ENCODE measurements around the gene SRSF1. TPM values are rescaled to one million over a fixed set of nuclear protein-coding genes. Genes with fewer than 3 reads are reported as not detected.

The SRSF1 gene
- total and polyA plus RNA-seq, 11 donors, result 48.2 to 129 (median 99.7) TPM

DNA sequence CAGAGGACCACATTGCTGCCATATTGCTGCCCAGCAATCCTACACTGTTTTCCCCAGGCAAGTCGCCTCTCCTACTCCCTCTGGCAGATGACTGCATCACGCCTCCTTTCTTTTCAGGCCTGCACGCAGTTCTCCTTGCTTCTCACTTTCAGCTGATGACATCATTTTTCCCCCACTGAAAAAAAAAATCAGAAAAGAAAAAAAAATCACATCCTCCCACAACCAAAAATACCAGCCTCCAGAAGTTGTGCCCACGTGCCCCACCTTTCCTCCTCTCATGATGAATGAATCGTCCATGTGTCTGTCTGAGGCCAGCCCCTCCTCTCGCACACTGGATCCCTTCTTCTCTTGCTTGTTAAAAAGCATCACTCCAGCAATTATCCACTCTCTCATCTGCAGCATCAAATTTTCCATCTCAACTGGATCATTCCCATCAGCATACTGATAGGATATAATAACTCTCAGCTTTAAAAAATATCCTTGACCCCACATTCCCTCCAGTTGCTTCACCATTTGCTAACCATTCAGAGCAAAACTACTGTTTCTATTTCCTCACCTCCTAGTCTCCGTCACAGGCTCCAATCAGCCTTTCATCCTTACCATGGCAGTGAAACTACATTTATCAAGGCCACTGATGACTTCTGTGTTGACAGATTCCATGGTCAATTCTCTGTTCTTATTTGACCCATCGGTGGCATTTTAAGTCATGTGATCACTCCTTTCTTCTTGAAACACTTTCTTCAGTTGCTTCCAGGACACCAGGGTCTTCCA lies 46.1 kb upstream of the SRSF1 start:
- H3K27me3 ChIP-seq, result no peaks in the 10 kb centered on the region
- H3K36me3 ChIP-seq, result no peaks in the 10 kb centered on the region
- ATAC-seq (no peak), DNase-seq (no peak)
- WGBS, 4 donors, result 59 to 69% (median 63%) methylated on average over 8 of the region's 8 CpGs
- intact Hi-C loops (cut with DNase I), result no loop called here
- H3K27ac ChIP-seq, result no peak overlapping the region
- H3K9me3 ChIP-seq, result no peaks in the 10 kb centered on the region
- no peaks in the 10 kb centered on the region for H3K4me1 ChIP-seq
- no peak for TF ChIP-seq POLR2A (IDR thresholded peaks at IDR 0.05)
- TF ChIP-seq, protein P1, sequence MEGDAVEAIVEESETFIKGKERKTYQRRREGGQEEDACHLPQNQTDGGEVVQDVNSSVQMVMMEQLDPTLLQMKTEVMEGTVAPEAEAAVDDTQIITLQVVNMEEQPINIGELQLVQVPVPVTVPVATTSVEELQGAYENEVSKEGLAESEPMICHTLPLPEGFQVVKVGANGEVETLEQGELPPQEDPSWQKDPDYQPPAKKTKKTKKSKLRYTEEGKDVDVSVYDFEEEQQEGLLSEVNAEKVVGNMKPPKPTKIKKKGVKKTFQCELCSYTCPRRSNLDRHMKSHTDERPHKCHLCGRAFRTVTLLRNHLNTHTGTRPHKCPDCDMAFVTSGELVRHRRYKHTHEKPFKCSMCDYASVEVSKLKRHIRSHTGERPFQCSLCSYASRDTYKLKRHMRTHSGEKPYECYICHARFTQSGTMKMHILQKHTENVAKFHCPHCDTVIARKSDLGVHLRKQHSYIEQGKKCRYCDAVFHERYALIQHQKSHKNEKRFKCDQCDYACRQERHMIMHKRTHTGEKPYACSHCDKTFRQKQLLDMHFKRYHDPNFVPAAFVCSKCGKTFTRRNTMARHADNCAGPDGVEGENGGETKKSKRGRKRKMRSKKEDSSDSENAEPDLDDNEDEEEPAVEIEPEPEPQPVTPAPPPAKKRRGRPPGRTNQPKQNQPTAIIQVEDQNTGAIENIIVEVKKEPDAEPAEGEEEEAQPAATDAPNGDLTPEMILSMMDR (IDR thresholded peaks at IDR 0.05), result no peak
- no peak overlapping the region for H3K4me3 ChIP-seq

DNA sequence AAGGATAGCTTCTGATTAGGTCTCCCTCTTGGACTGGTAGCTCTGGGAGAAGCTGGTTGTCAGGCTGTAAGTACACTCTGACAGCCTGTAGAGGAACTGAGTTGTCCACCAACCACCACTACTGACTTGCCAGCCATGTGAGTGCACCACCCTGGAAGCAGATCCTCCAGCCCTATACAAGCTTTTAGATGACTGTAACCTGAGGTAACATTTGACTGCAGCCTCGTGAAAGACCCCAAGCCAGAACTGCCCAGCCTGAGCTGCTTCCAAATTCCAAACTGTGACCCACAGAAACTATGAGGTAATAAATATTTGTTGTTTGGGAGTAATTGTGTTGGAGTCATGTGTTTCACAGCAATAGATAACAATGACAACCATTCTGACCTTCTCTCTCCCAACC lies 45.4 kb upstream of the SRSF1 start:
- TF ChIP-seq POLR2A (IDR thresholded peaks at IDR 0.05), result no peak
- TF ChIP-seq, protein P1 (IDR thresholded peaks at IDR 0.05), result no peak
- H3K9me3 ChIP-seq, result no peaks in the 10 kb centered on the region
- intact Hi-C loops (cut with DNase I), result no loop called here
- H3K27me3 ChIP-seq, result no peaks in the 10 kb centered on the region
- H3K4me3 ChIP-seq, result no peak overlapping the region
- no peaks in the 10 kb centered on the region for H3K36me3 ChIP-seq
- H3K27ac ChIP-seq, result no peak overlapping the region
- H3K4me1 ChIP-seq, result no peaks in the 10 kb centered on the region
- ATAC-seq (peak in 1 of 4 donors; percentile 20), DNase-seq (no peak)
- WGBS, 4 donors, result 24 to 80% (median 67%) methylated on average over 1 of the region's 1 CpG

- Histone ChIP-seq H3K4me1 (peaks cover 0 to 5% (median under 1%) of the 10 kb centered on the region in 12 donors), H3K36me3 (no peaks in the 10 kb centered on the region), H3K4me3 (no peak overlapping the region), H3K27me3 (peaks cover 0 to 3% (median 0%) of the 10 kb centered on the region in 9 donors), H3K27ac (no peak overlapping the region), H3K9me3 (no peaks in the 10 kb centered on the region)
- no peak for DNase-seq
- TF ChIP-seq POLR2A (IDR thresholded peaks at IDR 0.05), result no peak
- TF ChIP-seq, protein P1 (IDR thresholded peaks at IDR 0.05), result no peak
- WGBS, 4 donors, result 80 to 91% (median 84%) methylated on average over 1 of the region's 1 CpG
- ATAC-seq, result no peak
- intact Hi-C loops (cut with DNase I), result no loop called here
These were observed 44.4 kb upstream of the SRSF1 start for GRCh38 chr17:58051468-58051867.

- TF ChIP-seq POLR2A (IDR thresholded peaks at IDR 0.05), result no peak
- TF ChIP-seq, protein P1 (IDR thresholded peaks at IDR 0.05), result no peak
- H3K9me3 ChIP-seq, result no peaks in the 10 kb centered on the region
- intact Hi-C loops (cut with DNase I), result no loop called here
- no peak for ATAC-seq
- H3K27ac ChIP-seq, result no peak overlapping the region
- no peak overlapping the region for H3K4me3 ChIP-seq
- H3K4me1 ChIP-seq, result peaks cover 0 to 6% (median 1%) of the 10 kb centered on the region in 12 donors
- no peaks in the 10 kb centered on the region for H3K36me3 ChIP-seq
- H3K27me3 ChIP-seq, result peaks cover 0 to 3% (median 0%) of the 10 kb centered on the region in 9 donors
- no peak for DNase-seq
- WGBS, 4 donors, result 95 to 100% (median 96%) methylated on average over 2 of the region's 2 CpGs
These were observed 43.9 kb upstream of the SRSF1 start for GRCh38 chr17:58050966-58051365.
